Measurements from ENCODE around the gene KLF8.

Gene KLF8

DNA sequence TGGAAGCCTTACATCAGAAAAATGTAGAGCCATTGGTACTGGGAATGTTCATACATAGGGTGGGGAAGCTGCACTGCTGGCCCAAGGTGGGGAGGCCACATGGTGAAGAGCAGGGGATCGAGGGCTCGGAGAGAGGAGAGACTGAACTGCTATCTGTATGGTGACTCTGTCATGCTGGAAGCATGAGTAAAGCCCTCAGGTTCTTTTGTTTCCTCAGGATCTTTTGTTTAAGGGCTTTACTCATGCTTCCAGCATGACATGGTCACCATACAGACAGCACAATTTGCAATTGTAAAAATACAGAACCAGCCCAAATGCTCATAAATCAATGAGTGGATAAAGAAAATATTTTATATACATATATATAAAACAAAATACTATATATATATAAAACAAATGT, 78.4 kb downstream of the KLF8 start:
- DNase-seq: no peak

DNA sequence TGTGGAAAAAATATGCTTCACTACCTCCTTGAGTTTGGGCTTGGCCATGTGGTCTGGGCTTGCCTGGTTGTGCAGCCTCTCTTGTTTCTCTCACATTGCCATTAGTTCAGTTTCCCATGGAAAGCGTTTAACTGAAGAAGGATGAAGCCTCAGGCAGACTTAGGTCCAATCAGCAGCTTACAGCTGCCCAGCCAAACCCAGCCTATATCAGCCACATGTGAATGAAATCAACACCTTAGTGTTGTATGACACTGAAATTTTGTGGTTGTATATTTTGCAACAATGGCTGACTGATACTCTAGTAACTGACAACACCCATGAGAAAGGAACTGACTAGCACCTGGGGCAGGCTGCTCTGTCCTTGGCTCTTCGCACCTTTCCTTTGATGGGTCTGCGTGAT, 81.2 kb downstream of the KLF8 start:
- DNase-seq: no peak

DNA sequence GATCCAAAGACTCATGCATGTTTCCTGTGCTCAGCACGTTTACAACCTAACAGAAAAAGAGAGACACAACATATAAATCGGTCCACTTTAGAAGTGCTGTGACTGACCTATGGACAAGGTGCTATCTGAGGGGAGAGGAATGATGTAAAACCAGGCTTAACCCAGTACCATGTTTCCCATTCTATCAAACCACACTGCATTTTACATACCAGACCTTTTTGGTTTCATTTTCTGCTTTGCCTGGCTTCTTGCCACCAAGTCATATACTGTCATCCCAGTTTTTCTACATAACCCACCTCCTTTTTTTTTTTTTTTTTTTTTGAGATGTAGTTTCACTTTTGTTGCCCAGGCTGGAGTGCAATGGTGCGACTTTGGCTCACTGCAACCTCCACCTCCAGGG, 82.2 kb downstream of the KLF8 start:
- no peak for DNase-seq

DNA sequence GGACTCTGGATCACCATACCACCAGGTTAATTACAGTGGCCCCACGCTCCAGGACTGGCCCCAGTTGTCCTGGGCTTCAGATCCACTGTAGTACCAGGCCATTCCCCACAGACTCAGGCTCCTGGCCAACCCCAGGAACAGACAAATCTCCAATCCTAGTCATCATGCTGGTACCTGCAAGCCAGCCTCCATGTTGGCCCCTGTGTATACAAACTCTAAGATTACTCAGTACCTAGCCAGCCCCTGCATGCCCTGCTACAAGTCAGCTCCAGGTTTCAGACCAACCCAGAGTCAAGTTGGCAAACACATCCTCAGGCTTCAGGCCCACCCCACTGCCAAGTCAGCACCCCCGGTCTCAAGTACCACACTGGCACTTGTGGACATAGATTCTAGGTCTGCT, 85.9 kb downstream of the KLF8 start:
- DNase-seq: no peak

DNA sequence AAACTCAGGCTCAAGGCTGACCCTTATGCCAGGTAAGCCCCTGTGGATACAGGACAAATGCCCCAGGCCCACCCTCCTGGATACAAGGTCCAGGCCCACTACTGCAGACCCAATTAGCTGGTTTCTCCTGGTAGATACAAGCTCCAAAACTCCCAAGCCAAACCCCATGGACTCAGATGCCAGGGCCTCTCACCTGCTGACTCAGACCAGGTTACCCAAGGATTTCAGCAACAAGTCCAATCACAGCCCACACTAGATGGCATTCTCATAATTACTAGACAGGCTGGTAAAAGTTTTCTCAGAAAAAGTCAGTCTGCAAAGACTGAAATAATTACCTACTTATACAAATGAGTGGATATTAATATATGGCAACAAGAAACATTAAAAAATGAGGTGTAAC, 87.0 kb downstream of the KLF8 start:
- no peak for DNase-seq
